GM23248 (cell line): ENCODE data around the gene TOPAZ1. TPM values are rescaled to one million over a fixed set of nuclear protein-coding genes. Genes with fewer than 3 reads are reported as not detected.

Experiments used
- DNase-seq: peaks from one replicate; pipeline ENCODE4 v3.0.0-alpha.2; 2015
- H2AFZ ChIP-seq: fragments of 200-600 bp; sonication (generic); 2 replicates; pipeline ENCODE4 v1.6.1; 2016; ENCODE audit warnings: antibody characterized with exemption
- H3F3A ChIP-seq: fragments of 200-600 bp; sonication (generic); 2 replicates; pipeline ENCODE4 v1.6.1; 2016; ENCODE audit warnings: mild to moderate bottlenecking, antibody characterized with exemption, mixed run types; ENCODE audit not compliant: insufficient read depth
- H3K27ac ChIP-seq: fragments of 200-600 bp; sonication (generic); 2 replicates; pipeline ENCODE4 v1.5.1; 2016; ENCODE audit warnings: mild to moderate bottlenecking
- H3K27me3 ChIP-seq: fragments of 200-600 bp; sonication (generic); replicated peaks from 2 replicates; pipeline ENCODE4 v1.6.1; 2016; ENCODE audit warnings: mild to moderate bottlenecking; ENCODE audit not compliant: insufficient read depth
- H3K36me3 ChIP-seq: fragments of 200-600 bp; sonication (generic); 2 replicates; pipeline ENCODE4 v1.6.1; 2016; ENCODE audit warnings: low read depth, mild to moderate bottlenecking
- H3K4me1 ChIP-seq: fragments of 200-600 bp; sonication (generic); 2 replicates; pipeline ENCODE4 v1.6.1; 2016; ENCODE audit warnings: mild to moderate bottlenecking; ENCODE audit not compliant: insufficient read depth
- H3K4me2 ChIP-seq: fragments of 200-600 bp; sonication (generic); one replicate; pipeline ENCODE4 v1.6.1; 2016; ENCODE audit warnings: mild to moderate bottlenecking; ENCODE audit not compliant: unreplicated experiment
- H3K4me3 ChIP-seq: fragments of 200-600 bp; sonication (generic); 2 replicates; pipeline ENCODE4 v1.5.1; 2016; ENCODE audit warnings: mild to moderate bottlenecking
- H3K79me2 ChIP-seq: fragments of 200-600 bp; sonication (generic); 2 replicates; pipeline ENCODE4 v1.6.1; 2016; ENCODE audit warnings: mild to moderate bottlenecking; ENCODE audit not compliant: insufficient read depth
- H3K9ac ChIP-seq: fragments of 200-600 bp; sonication (generic); 2 replicates; pipeline ENCODE4 v1.6.1; 2016; ENCODE audit warnings: mild to moderate bottlenecking
- H3K9me2 ChIP-seq: fragments of 200-600 bp; sonication (generic); 2 replicates; pipeline ENCODE4 v1.6.1; 2016; ENCODE audit warnings: mixed run types, mild to moderate bottlenecking, moderate library complexity; ENCODE audit not compliant: insufficient read depth
- H3K9me3 ChIP-seq: fragments of 200-600 bp; sonication (generic); one replicate; pipeline ENCODE4 v1.6.1; 2017; ENCODE audit warnings: low read depth
- H4K20me1 ChIP-seq: fragments of 200-600 bp; sonication (generic); 2 replicates; pipeline ENCODE4 v1.6.0; 2016; ENCODE audit not compliant: insufficient read depth
- EZH2 ChIP-seq: fragments of 200-600 bp; sonication (generic); IDR thresholded peaks from 2 replicates; pipeline ENCODE4 v1.6.1; 2018; ENCODE audit warnings: antibody characterized with exemption, mild to moderate bottlenecking; ENCODE audit not compliant: insufficient read depth, poor library complexity, severe bottlenecking
- EZH2phosphoT487 ChIP-seq: fragments of 200-600 bp; sonication (generic); IDR thresholded peaks from 2 replicates; pipeline ENCODE4 v1.6.1; 2018; ENCODE audit warnings: antibody characterized with exemption, moderate library complexity, mild to moderate bottlenecking, low read depth; ENCODE audit not compliant: insufficient read depth
- WGBS, 2 experiments: methylation state at CpG; one replicate each; pipeline ENCODE4 v1.1.6; 2015 to 2017; ENCODE audit warnings: low lambda C conversion rate in 2 of 2, low coverage in 1 of 2; ENCODE audit errors: missing lambda C conversion rate in 2 of 2; 5-methylcytosine and 5-hydroxymethylcytosine counted together
- in situ Hi-C: fragments of 300-500 bp; cut with MboI; formaldehyde crosslinking; loops from 2 replicates; pipeline ENCODE4 v1.15.0; 2020
- polyA plus RNA-seq: library from polyadenylated mRNA; unstranded; fragments of >200 nt; fragmentation: Nextera tagmentation; extraction: Ambion mirVana; gene quantifications from 2 replicates; pipeline ENCODE4 v1.2.1, GENCODE V29; 2016
- total RNA-seq: library from RNA; depleted of rRNA; stranded (reverse); fragments of >200 nt; shearing (Covaris generic); gene quantifications from 2 replicates; pipeline ENCODE4 v1.2.3, GENCODE V29; 2014

The TOPAZ1 gene
- total and polyA plus RNA-seq, 2 experiments from 2014 or later, result not detected

- H3K36me3 ChIP-seq, result no peaks in the 10 kb centered on the region
- H3K4me1 ChIP-seq, result no peaks in the 10 kb centered on the region
- H3K9me3 ChIP-seq, result no peaks in the 10 kb centered on the region
- no peaks in the 10 kb centered on the region for H3F3A ChIP-seq
- no peaks in the 10 kb centered on the region for H3K9me2 ChIP-seq
- H4K20me1 ChIP-seq, result no peaks in the 10 kb centered on the region
- 32 to 35% methylated on average over 2 of the region's 2 CpGs for WGBS, 2 experiments
- no peak overlapping the region for H3K27ac ChIP-seq
- DNase-seq, result no peak
- no peak overlapping the region for H3K9ac ChIP-seq
- H2AFZ ChIP-seq, result no peak overlapping the region
- in situ Hi-C loops, result no loop called here
- TF ChIP-seq EZH2 (no peak), EZH2phosphoT487 (no peak)
- H3K4me3 ChIP-seq, result no peak overlapping the region
- no peak overlapping the region for H3K4me2 ChIP-seq
- no peaks in the 10 kb centered on the region for H3K79me2 ChIP-seq
- peaks cover 15% of the 10 kb centered on the region for H3K27me3 ChIP-seq
Observed at GRCh38 chr3:44224131-44224530, 17.6 kb upstream of the TOPAZ1 start.

DNA sequence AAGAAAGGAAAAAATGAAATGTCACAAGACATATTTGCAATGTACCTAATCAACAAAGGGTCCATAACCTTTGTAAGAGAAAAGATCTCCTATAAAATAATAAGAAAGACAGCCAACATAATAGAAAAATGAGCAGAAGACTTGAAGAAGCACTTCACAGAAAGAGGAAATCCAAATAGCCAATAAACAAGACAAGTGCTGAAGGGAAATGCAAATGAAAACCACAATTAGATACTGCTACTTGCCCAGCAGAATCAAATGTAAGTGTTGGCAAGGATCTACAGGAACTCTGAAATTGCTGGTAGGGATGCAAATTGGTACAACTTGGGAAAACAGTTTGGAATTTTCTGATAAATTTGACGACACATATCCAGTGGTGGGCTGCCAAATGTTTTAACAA is 15.1 kb upstream of the TOPAZ1 start:
- Histone ChIP-seq H3K4me1 (no peaks in the 10 kb centered on the region), H3K27ac (no peak overlapping the region), H3K9ac (no peak overlapping the region), H3K79me2 (no peaks in the 10 kb centered on the region), H3K4me3 (no peak overlapping the region), H3K27me3 (peaks cover 15% of the 10 kb centered on the region), H3K9me2 (no peaks in the 10 kb centered on the region), H4K20me1 (no peaks in the 10 kb centered on the region), H3F3A (no peaks in the 10 kb centered on the region), H3K36me3 (no peaks in the 10 kb centered on the region), H3K4me2 (no peak overlapping the region), H3K9me3 (no peaks in the 10 kb centered on the region), H2AFZ (no peak overlapping the region)
- in situ Hi-C loops, result no loop called here
- WGBS, 2 experiments, result 32 to 40% methylated on average over 1 of the region's 1 CpG
- no peak for DNase-seq
- TF ChIP-seq EZH2phosphoT487 (no peak), EZH2 (no peak)

GRCh38 chr3:44227632-44228031 is 14.1 kb upstream of the TOPAZ1 start:
- no peaks in the 10 kb centered on the region for H3K4me1 ChIP-seq
- H3K79me2 ChIP-seq, result no peaks in the 10 kb centered on the region
- WGBS, 2 experiments, result 28 to 31% methylated on average over 3 of the region's 3 CpGs
- in situ Hi-C loops, result no loop called here
- H3K4me3 ChIP-seq, result no peak overlapping the region
- H3K9me2 ChIP-seq, result no peaks in the 10 kb centered on the region
- no peak for DNase-seq
- TF ChIP-seq EZH2 (no peak), EZH2phosphoT487 (no peak)
- H3K27ac ChIP-seq, result no peak overlapping the region
- H4K20me1 ChIP-seq, result no peaks in the 10 kb centered on the region
- H3F3A ChIP-seq, result no peaks in the 10 kb centered on the region
- H3K4me2 ChIP-seq, result no peak overlapping the region
- H2AFZ ChIP-seq, result no peak overlapping the region
- no peaks in the 10 kb centered on the region for H3K9me3 ChIP-seq
- peaks cover 15% of the 10 kb centered on the region for H3K27me3 ChIP-seq
- no peak overlapping the region for H3K9ac ChIP-seq
- no peaks in the 10 kb centered on the region for H3K36me3 ChIP-seq

- H2AFZ ChIP-seq, result no peak overlapping the region
- in situ Hi-C loops, result no loop called here
- no peaks in the 10 kb centered on the region for H3K9me3 ChIP-seq
- H3K27me3 ChIP-seq, result peaks cover 15% of the 10 kb centered on the region
- H3K4me1 ChIP-seq, result no peaks in the 10 kb centered on the region
- no peaks in the 10 kb centered on the region for H3K36me3 ChIP-seq
- no peak for DNase-seq
- H3K4me2 ChIP-seq, result no peak overlapping the region
- no peaks in the 10 kb centered on the region for H3K9me2 ChIP-seq
- no peak overlapping the region for H3K27ac ChIP-seq
- H4K20me1 ChIP-seq, result no peaks in the 10 kb centered on the region
- H3F3A ChIP-seq, result no peaks in the 10 kb centered on the region
- no peak overlapping the region for H3K9ac ChIP-seq
- no peak for TF ChIP-seq EZH2phosphoT487
- TF ChIP-seq EZH2, result no peak
- H3K79me2 ChIP-seq, result no peaks in the 10 kb centered on the region
- no peak overlapping the region for H3K4me3 ChIP-seq
- 62 to 63% methylated on average over 4 of the region's 4 CpGs for WGBS, 2 experiments
Observed at GRCh38 chr3:44228900-44229299, 12.8 kb upstream of the TOPAZ1 start.

- DNase-seq, result no peak
- Histone ChIP-seq H3K27ac (no peak overlapping the region), H3K9me2 (no peaks in the 10 kb centered on the region), H3K4me3 (no peak overlapping the region), H4K20me1 (no peaks in the 10 kb centered on the region), H3K36me3 (no peaks in the 10 kb centered on the region), H3K9ac (no peak overlapping the region), H2AFZ (no peak overlapping the region), H3K27me3 (no peaks in the 10 kb centered on the region), H3K4me2 (no peak overlapping the region), H3K79me2 (no peaks in the 10 kb centered on the region), H3F3A (no peaks in the 10 kb centered on the region), H3K9me3 (no peaks in the 10 kb centered on the region), H3K4me1 (0 out of 2 replicates have a peak, but pooled peaks cover 2% of the 10 kb centered on the region)
- in situ Hi-C loops, result no loop called here
- TF ChIP-seq EZH2 (no peak), EZH2phosphoT487 (no peak)
- WGBS, 2 experiments, result 16 to 35% methylated on average over 1 of the region's 1 CpG
Observed at GRCh38 chr3:44232407-44232806, 9.3 kb upstream of the TOPAZ1 start.
